ENCODE data around the gene TSBP1.
"Not testable (repeated sequence)": the region's sequence is repeated elsewhere in the genome, so short reads cannot be mapped to it uniquely, and the experiment has no call there.

TSBP1 gene

GRCh38 chr6:32273801-32274577 is 97.7 kb downstream of the TSBP1 start:
- not testable (repeated sequence) for DNase-seq

- DNase-seq = no peak
Measured at GRCh38 chr6:32271429-32271828, 100.3 kb downstream of the TSBP1 start.

GRCh38 chr6:32268459-32268858 is 103.2 kb downstream of the TSBP1 start:
- not testable (repeated sequence) for DNase-seq

DNA sequence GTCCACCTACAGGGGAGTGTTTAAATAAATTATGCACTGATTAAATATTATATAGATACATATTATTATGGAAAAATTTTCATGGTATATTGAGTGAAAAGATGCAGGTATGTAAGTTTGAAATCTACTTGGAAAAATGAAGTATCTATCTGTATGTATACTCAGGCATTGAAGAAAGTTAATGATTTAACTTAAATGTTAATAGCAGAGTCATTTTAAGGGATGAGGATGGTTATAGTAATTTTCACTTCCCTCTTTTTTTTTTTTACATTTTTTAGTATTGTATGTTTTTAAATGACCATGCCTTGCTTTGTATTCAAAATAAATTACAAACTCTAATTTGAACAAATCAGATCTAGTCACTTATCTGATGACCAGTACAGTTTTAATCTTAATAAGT is 104.7 kb downstream of the TSBP1 start:
- DNase-seq = no peak

GRCh38 chr6:32257262-32257661 is 114.4 kb downstream of the TSBP1 start:
- DNase-seq = not testable (repeated sequence)

DNA sequence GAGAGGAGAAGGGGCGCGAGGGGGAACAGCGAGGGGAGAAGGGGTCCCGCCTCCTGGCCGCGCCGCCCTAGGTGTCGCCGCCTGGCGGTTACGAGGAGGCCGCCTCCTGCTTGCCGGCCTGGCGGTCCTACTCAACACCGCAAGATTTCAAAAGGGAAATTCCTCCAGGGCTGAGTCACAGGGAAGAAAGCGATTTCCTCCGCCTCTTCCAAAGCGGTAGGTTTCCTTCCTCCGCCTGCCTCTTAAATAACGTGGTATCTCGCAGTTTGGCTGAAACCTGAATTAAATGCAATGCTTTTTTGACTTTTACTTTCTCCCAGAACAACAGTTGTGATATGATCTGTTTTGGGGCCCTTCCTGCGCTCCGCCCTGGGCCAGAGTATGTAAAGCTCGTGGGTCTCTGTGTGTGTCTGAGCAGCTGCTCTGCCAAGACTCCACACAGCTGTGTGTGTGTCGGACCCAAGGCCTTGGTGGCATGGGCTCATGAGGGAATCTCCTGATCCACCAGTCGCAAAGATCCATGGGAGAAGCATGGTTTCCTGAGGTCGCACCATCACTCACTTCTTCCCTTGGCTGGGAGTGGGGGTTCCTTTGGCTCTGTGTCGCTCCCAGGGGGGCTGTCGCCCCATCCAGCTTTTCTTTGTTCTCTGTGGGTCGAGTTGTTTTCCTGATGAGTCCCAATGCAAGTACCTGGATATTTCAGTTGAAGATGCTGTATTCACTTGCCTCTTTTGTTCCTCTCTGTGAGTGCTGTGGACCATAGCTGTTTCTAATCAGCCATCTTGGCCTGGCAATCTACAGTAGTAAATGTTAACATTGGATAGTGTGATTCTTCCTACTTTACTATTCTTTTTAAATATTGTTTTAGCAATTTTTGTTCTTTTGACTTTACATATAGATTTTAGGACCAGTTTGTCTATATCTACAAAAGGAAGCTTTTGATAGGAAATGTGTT is 116.2 kb downstream of the TSBP1 start:
- no peak for DNase-seq

DNA sequence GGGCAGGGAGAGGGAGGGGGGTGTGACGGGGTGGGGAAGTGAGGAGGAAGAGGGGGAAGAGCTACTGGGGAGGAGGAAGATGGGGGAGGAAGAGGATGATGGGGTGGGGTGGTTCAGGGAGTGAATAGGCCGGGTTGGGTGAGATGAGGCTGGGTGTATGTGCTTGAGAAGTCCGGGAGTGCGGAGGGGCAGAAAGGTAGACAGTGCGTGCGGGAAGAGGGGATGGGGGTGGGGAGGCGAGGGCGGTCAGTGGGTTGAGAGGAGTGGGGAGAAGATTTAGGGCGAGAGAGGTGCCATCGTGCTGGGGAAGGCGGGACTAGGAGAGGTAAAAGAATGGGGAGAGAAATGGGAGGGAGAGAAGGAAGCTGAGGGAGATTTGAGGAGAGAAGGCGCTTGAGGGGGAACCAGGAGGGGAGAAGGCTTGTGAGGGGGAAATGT is 116.9 kb downstream of the TSBP1 start:
- no peak for DNase-seq

GRCh38 chr6:32252331-32253009 is 119.2 kb downstream of the TSBP1 start:
- DNase-seq = no peak

DNA sequence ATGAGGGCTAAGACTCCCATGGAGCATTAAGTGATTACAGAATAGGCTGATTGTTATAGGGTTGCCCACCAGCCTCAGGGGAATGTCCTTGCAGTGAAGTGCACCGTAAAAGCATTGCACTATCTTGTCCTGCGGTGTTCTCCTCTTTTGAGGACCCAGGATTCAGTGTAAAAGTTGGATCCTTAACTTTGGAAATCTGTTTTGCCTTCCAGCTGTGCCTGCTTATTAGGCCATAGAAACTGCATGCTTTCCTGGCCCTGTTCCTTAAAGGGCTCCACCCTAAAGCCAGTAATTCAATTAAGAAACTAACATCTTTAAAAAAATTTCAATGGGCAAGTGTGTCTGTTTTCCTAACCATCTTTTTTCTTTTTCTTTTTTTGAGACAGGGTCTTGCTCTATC is 122.4 kb downstream of the TSBP1 start:
- no peak for DNase-seq

GRCh38 chr6:32247401-32247800 is 124.3 kb downstream of the TSBP1 start:
- DNase-seq = no peak

DNA sequence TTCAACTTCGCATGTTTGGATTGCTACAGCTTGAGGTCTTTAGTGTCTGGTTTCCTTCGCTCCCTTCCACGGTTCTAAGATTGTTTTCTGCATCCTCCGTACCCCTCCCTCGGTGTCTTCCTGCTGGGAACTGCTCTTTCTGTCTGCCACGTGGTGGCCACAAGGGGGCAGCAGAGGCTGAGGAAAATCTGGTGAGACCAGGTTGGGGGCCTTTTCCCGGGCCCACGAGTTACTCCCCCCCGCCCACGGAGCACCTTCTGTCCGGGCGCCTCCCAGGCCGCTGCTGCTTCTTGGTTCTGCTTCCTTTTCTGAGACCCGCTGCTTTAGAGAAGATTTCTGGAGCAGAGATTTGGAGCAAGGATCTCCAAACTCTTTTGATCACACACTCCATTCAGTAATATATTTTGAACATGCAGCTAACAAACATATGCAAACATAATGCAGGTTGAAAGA is 126.7 kb downstream of the TSBP1 start:
- DNase-seq = peak; percentile 38

DNA sequence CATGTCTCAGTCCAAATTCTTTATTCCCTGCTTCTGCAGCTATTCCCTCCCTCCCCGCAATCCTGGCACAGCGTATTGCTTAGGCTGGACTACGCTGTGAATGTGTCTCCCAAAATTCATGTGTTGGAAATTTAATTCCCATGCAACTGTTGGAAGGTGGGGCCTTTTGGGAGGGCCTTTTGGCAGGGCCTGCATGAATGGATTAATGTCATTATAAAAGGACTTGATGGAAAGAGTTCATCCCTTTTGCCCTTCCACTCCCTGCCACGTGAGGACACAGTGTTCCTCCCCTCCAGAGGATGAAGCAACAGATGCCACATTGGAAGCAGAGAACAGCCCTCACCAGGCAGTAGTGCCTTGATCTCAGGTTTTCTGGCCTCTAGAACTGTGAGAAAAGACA is 127.4 kb downstream of the TSBP1 start:
- no peak for DNase-seq
